ENCODE data around the gene ROR2.

DNA sequence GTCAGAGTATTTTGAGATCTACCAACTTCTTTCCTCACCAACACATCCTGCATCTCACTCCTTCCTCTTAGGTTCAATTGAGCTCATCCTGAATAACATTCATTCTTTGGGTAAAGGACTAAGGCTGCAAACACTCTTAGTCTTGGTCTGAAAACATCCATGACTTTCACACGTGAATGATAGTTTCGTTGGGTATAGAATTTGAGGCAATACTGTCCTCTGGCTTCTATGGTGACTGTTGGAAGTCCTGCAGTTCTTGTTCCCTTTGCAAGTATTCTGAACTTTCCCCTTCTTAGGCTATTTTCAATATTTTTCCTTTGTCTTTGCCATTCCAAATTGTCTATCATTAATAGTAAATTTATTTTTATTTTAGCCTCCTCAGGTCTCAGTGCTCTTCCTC is 185.4 kb downstream of the ROR2 start:
- TF ChIP-seq CTCF (conservative IDR thresholded peaks at IDR 0.05; ENCODE audit: low read depth in 2 of 2): no peak
- no peak for TF ChIP-seq EZH2 (IDR thresholded peaks at IDR 0.05; ENCODE audit: low read depth, unreplicated experiment)
- TF ChIP-seq JUNB (IDR thresholded peaks at IDR 0.05; ENCODE audit: unreplicated experiment): no peak

Measured in GM23338 (cell line).